ENCODE results near the gene ACTRT2. TPM values are rescaled to one million over a fixed set of nuclear protein-coding genes. Genes with fewer than 3 reads are reported as not detected.

Gene ACTRT2
- total RNA-seq, 4 donors from 2014 or later, result not detected

GRCh38 chr1:3067301-3067670, 46.0 kb downstream of the ACTRT2 start:
- no peaks in the 10 kb centered on the region for H3K9me3 ChIP-seq
- TF ChIP-seq EP300 (IDR thresholded peaks at IDR 0.05) (no peak), CTCF (IDR thresholded peaks at IDR 0.05) (no peak), POLR2AphosphoS5 (IDR thresholded peaks at IDR 0.05) (no peak), POLR2A (IDR thresholded peaks at IDR 0.05) (no peak)
- no peak overlapping the region for H3K27ac ChIP-seq
- H3K27me3 ChIP-seq, result peaks cover 97% of the 10 kb centered on the region
- peaks cover 51% of the 10 kb centered on the region for H3K4me1 ChIP-seq
- no peaks in the 10 kb centered on the region for H3K36me3 ChIP-seq
- peak overlapping the region; percentile 58 for H3K4me3 ChIP-seq
- WGBS, result no CpG with 5 or more reads among the region's 29 CpGs
- peak in 1 of 2 donors; percentile 34 for DNase-seq (ENCODE audit: low spot score in 2 of 2)

GRCh38 chr1:3067671-3068563, 46.6 kb downstream of the ACTRT2 start:
- no CpG with 5 or more reads among the region's 97 CpGs for WGBS
- peak in 1 of 2 donors; percentile 48 for DNase-seq (ENCODE audit: low spot score in 2 of 2)
- Histone ChIP-seq H3K27me3 (peaks cover 97% of the 10 kb centered on the region), H3K4me3 (peak overlapping the region; percentile 58), H3K36me3 (no peaks in the 10 kb centered on the region), H3K9me3 (no peaks in the 10 kb centered on the region), H3K27ac (no peak overlapping the region), H3K4me1 (peaks cover 45% of the 10 kb centered on the region)
- TF ChIP-seq EP300 (IDR thresholded peaks at IDR 0.05) (no peak), POLR2A (IDR thresholded peaks at IDR 0.05) (no peak), POLR2AphosphoS5 (IDR thresholded peaks at IDR 0.05) (no peak), CTCF (IDR thresholded peaks at IDR 0.05) (no peak)

- Histone ChIP-seq H3K27ac (peak within 1 kb of the TSS; percentile 30), H3K4me3 (peak within 1 kb of the TSS; percentile 58), H3K4me1 (peaks cover 41% of the 10 kb centered on the region), H3K36me3 (no peaks in the 10 kb centered on the region), H3K9me3 (no peaks in the 10 kb centered on the region), H3K27me3 (peaks cover 97% of the 10 kb centered on the region)
- TF ChIP-seq POLR2AphosphoS5 (IDR thresholded peaks at IDR 0.05) (no peak), POLR2A (IDR thresholded peaks at IDR 0.05) (no peak), EP300 (IDR thresholded peaks at IDR 0.05) (no peak), CTCF (IDR thresholded peaks at IDR 0.05) (no peak)
- peak in 1 of 2 donors; percentile 54 for DNase-seq (ENCODE audit: low spot score in 2 of 2)
- 2% methylated on average over 34 of the region's 106 CpGs for WGBS
These were observed 47.5 kb downstream of the ACTRT2 start, which contains the start of gene PRDM16 for GRCh38 chr1:3068564-3069431. Gene PRDM16 (plus strand): TSS chr1:3069203. CDS start chr1:3069260, 57 bp downstream.

- Histone ChIP-seq H3K9me3 (no peaks in the 10 kb centered on the region), H3K36me3 (no peaks in the 10 kb centered on the region), H3K4me1 (peaks cover 37% of the 10 kb centered on the region), H3K4me3 (peak overlapping the region; percentile 58), H3K27ac (peak overlapping the region; percentile 30), H3K27me3 (peaks cover 97% of the 10 kb centered on the region)
- DNase-seq (ENCODE audit: low spot score in 2 of 2), result peak in 1 of 2 donors; percentile 49
- 1% methylated on average over 19 of the region's 91 CpGs for WGBS
- no peak for TF ChIP-seq CTCF (IDR thresholded peaks at IDR 0.05)
- TF ChIP-seq POLR2AphosphoS5 (IDR thresholded peaks at IDR 0.05), result no peak
- TF ChIP-seq POLR2A (IDR thresholded peaks at IDR 0.05), result no peak
- no peak for TF ChIP-seq EP300 (IDR thresholded peaks at IDR 0.05)
These were observed 48.4 kb downstream of the ACTRT2 start for GRCh38 chr1:3069491-3070308.

Data from suprapubic skin (tissue), 4 donors.